ENCODE data around the gene SLC37A3.
"Not testable (repeated sequence)": the region's sequence is repeated elsewhere in the genome, so short reads cannot be mapped to it uniquely, and the experiment has no call there.

Gene SLC37A3

DNA sequence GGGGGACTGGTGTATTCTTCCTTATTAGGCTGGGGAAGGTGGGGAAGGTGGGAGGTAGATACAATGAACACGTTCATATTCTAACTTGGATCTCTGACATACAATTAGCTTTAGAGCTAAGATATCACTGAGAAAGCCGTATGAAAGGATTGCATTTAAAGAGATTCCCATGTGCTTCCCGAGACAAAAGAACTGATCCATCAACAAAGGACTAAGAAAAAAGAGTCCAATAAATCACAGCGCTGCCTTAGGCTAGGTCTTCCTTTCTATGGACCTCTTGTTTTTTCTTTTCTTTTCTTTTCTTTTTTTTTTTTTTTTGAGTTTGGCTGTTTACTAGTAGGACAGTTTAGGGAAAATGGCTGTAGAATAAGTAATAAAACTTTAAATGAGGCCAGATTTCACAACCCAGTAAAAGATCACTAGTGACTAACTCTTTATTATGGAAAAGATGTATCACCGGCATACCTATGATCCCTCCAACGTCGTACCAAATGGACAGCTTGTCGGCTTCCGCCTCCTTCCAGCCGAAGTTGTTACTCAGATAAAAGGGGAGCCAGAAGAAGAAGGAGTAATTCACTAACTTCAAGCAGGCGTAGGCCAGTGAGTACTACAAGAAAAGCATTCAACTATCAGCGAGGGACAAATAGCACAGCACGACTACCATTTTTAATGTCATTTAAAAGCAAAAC lies 50.0 kb downstream of the SLC37A3 start:
- peak; percentile 93 for DNase-seq (ENCODE audit: low spot score)

DNA sequence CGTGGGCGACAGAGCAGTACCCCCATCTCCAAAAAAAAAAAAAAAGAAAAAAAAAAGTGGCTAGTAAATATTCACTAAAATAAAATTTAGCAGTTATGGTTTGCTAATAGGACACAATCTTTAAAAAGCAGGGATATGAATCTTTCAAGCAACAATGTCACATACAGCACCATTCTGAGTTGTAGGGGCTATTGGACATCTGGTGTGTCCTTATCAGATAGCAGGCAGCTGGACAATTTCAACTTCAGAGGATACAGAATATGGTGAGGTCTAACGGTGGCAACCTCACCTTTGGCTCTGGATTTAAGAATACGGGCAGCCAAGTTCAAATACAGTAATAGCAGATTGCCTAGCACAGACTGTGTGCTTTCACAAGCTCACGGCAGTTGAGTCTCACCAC lies 51.1 kb downstream of the SLC37A3 start:
- no peak for DNase-seq (ENCODE audit: low spot score)

DNA sequence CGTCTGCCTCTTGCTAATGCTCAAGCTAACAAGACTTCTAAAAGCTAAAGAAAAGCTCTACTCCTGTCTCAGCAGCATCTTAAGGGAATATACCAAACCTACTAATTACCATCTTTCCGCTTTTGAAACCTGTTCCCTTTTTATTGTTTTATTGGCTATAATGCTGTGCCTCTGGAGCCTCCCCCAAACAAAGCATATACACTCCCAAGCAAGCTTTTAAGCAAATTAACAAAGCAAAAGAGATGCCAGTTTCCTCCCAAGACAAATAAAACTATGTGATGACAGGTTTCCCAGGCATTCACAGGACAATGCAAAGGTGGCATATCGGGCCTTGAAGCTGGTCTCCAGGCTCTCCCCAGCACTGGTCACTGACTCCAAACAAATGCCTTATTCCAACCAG lies 52.9 kb downstream of the SLC37A3 start:
- DNase-seq (ENCODE audit: low spot score), result no peak

DNA sequence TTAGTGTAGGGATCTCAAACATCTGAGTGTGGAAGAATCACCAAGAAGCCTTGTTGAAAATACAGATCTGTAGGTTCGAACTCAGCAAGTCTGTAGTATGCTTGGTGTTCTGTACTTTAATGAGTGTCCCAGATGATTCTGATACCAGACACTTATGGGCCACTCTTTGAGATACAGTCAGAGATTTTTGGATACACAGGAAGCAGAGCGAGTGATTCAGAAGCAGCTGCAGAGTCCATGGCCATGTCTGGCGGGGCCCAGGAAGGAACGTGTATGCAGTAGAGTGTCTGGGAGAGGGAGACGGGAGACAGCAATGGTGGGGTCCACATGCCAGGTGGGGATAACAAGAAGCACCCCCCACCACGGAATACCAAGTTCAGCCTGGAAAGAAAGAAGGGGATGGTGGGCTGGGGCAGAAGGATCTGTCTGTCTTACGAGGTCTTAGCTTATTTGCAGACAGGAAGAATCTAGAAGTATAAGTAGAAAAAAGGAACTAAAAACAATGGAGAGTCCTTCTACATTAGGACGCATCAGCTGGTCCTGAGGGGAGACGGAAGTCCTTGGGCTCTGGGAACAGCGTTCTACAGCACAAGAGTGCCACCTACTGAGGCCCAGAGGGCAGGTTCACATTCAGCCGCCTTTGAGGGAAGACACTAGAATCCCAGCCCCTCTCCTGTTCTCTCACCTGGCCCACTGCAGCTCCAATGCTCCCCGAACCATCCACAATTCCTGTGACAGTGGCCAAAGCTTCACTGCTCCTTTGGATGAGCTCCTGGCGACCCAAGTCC lies 55.4 kb downstream of the SLC37A3 start:
- DNase-seq (ENCODE audit: low spot score), result peak; percentile 38

DNA sequence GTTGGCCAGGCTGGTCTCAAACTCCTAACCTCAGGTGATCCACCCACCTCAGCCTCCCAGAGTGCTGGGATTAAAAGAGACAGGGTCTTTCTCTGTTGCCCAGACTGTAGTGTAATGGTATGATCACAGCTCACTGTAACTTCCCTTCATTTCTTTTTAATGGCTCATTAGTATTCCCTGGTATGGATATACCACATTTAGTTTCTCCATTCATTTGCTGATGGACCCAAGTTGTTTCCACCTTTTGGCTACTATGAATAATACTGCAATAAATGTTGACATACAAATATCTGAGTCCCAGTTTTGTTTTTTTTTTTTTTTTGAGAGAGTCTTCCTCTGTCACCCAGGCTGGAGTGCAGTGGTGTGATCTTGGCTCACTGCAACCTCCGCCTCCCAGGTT lies 59.4 kb downstream of the SLC37A3 start:
- DNase-seq (ENCODE audit: low spot score), result not testable (repeated sequence)

DNA sequence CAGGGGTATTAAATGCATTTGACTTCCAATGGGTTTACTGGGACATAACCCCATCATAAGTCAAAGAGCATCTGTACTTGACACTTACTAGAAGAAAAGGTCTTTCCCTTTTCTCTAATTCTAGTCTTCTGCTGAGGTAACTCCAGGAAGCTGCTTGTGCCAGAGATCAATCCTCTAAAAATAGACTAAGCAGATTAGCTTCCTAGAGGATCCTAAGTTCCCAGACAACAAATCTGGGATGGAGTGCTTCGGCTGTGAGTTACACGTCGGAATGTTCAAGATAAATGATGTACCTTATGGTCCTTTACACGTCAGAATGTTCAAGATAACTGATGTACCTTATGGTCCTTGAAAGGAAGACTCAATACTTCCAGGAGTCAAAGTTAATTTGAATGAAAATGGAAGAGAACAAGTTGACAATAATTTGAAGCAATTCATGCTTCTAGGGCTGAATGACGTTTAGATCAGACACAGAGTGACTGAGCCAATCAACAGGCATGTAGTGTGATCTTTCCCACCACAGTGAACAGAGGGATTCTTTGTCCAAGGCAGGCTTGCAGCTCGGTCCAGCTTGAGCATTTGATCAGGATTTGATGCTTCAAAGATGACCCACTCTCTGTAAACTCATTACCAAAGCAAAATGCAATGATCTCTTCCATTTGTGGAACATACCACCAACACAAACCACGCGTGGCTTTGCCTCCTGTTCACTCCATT lies 63.8 kb downstream of the SLC37A3 start:
- DNase-seq (ENCODE audit: low spot score), result no peak

DNA sequence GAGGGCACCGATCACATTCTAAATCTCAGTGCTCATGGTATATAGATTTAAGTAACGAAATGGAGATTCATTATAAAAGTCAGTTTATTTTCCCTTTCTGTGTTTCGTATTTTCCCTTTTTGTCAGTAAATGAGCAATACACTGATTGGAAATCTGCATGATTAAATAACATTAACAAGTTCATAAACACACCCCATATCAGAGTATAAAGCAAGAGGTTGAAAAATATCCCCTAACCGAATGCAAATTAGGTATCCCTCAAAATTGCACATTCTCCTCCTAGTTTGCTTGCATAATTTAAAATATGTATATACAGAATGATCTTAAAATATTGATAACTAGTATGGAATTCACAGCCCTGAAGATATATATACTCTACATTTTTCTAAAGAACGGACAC lies 64.6 kb downstream of the SLC37A3 start:
- DNase-seq (ENCODE audit: low spot score), result no peak

DNA sequence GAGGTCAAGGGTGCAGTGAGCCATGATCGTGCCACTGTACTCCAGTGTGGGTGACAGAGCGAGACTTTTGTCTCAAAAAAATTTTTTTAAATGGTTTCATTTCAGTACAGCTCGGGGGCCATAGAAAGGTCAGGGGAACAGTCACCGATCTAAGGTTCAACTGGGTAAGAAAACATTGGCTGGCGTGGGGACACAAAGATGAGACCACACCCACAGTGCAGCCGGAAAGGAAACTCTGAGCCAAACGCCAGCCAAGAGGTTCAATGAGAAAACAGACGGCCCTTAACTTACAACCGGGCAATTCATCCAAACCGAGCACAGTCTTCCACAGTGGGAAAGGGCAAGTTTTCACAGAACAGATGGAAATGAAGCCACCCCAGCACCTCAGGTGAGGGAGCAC lies 65.1 kb downstream of the SLC37A3 start:
- DNase-seq (ENCODE audit: low spot score), result no peak

DNA sequence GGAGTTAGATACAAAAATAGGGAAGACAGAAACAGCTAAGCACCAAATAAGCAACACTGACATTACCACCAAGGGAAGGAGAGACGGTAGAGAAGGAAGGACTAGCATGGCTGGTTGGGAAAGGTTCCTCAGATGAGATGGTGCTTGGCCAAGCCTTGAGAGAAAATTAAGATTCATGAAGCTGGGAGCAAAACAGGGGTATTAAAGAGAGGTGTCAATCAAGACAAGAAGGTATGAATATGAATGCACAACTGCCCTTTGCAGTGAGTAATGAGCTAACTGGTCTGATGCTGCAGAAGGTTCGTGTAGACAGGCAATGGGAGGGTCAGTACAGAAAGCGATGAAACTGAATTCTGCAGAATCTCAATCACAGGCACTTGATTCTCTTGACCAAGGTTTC lies 67.7 kb downstream of the SLC37A3 start:
- DNase-seq (ENCODE audit: low spot score), result no peak

DNA sequence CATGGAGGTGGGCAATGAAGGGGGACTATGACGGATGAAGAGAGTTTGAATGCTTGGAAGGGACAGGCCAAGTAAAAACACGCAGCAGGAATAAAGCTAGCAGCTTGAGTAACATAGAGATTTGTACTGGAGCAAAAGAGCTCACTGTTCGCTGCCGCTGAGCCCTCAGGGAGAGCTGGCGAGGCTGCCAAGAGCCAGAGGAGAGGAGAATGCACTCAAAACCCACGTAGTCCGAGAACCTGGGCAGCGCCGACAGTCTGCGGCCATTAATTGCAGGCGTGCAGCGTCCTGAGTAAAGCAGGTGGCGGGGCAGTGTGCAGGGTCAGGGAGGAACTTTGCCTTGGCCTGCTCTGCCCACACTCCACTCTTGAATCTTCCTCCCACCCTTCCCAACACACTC lies 68.2 kb downstream of the SLC37A3 start:
- DNase-seq (ENCODE audit: low spot score), result no peak

DNA sequence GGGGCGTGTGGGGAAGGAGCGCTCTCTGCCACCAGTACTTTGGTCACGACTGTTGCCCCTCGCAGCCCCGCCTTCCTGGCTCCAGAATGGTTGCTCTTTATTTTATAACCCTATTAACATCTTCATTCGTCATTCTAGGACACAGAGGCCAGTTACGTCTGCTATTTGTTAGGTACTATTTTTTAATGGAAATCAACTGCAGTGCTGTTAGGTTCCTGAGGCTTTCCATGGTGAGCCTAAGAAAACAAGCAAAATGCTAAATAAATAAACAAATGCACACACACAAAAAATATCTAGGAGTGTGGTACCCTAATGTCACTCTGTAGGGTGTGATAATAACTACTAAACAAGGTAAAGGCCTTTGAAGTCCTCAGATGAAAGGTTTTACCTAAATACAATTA lies 71.1 kb downstream of the SLC37A3 start:
- no peak for DNase-seq (ENCODE audit: low spot score)

DNA sequence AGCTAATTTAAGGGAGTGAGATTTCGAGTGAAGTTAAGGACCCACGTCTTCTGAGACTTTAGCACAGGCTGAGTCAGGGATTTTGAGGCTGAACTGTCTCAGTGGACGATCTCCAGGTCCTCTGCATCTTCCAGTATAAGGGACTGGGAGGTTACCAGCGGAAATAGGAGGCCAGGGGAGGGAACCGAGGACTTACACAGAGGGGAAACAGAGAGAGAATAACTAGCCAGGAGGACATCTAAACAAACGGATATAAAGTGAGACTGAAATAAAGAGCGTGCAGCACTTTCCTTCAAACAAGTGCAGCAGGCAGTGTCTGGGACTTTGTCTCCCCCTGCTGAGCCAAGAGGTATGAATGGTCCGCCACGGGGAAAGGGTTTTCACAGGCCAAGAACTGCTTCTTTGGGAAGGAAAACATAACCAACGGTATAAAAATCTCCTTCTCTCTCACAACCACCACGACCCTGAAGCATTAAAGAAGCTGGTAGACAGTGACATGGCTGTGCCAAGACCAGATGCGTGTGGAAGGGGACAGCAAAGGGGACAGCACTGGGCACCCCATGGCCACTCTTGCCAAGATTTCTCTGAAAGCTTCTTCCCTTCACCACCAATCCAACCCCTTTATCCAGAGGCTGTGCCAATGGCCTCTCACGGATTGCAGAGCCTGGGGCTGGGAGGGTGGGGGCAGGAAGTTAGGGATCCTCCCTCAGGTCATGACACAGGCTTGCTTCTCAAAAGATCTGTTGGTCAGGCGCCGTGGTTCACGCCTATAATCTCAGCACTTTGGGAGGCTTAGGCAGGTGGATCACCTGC lies 72.0 kb downstream of the SLC37A3 start:
- DNase-seq (ENCODE audit: low spot score), result peak; percentile 91

DNA sequence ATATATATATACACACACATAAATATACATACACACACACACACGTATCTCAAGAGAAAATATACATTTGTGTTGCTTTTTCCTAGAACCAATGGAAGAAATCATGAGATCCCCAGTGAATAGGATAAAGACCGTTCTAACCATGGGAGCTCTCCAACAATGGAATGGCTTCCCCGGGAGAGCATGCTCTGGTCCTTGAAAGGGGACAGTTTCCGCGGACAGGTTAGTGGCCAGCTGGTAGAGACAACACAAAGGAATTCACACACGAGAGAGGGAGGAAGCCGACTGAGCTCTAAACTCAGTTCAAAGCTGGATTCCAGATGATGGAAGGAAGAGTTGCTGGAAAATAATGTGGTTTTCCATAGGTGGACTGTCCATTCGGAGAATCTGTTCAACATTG lies 72.7 kb downstream of the SLC37A3 start:
- no peak for DNase-seq (ENCODE audit: low spot score)

DNA sequence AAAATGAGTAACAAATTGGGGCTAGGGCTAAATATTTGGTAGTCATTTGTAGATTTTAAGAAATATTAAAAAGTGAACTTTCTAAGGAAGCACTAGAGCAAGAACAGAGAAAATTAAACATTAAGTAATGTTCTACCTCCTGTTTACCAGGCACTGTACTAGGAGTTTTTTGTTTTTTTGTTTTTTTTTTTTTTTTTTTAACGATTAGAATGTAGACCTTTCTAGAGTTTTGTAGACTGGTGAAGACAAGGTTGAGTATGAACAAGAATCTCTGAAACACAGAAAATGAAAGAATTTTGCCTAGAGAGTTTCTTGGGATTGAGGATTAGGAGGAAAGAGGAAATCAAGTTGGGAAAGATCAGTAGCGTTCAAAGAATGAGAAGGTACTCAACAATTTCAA lies 73.6 kb downstream of the SLC37A3 start:
- no peak for DNase-seq (ENCODE audit: low spot score)

DNA sequence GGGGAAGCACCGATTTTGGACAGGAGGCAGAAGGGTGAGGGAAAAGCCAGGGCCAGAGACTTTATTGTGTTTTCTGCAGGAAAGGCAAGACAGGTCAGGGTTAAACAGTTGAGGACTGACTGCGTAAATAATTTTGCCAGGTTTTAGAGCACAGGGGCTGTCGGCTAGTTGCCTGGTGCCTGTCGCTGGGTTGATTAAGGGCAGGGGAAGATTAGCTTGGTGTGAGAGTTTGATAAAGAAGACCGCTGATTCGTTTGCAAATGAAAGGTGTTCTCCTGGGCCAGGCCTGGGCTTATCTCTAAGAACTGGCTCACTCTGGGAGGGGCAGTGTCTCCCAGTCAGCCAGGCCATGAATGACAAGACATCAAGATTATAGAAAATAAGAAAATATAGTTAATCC lies 75.6 kb downstream of the SLC37A3 start:
- DNase-seq (ENCODE audit: low spot score), result no peak

DNA sequence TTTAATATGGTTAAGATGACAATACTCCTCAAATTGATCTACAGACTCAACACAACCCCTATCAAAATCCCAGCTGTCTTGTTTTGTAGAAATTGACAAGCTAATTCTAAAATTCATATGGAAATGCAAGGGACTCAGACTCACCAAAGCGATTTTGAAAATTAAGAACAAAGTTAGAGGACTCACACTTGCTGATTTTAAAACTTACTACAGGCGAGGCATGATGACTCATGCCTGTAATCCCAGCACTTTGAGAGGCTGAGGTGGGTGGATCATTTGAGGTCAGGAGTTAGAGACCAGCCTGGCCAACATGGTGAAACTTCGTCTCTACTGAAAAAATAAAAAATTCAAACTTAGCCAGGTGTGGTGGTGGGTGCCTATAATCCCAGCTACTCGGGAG lies 78.3 kb downstream of the SLC37A3 start:
- DNase-seq (ENCODE audit: low spot score), result not testable (repeated sequence)

DNA sequence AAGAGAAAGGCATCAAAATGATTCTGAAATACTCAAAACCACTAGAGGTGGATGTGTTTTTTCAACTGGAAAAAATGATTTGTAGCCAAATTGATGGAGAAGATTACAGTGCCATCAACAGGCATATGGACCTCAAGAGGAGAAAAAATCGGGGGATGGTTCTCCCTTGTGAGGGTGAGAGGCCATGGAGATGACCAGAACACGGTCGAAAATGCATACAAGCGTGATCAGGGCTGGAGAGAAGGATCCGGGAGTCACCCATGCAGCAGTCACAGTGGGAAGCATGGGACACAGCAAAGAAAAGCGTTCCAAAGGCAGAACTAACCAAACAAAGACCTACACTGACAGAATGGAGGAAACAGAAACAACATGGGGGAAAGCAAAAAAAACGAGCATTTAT lies 80.3 kb downstream of the SLC37A3 start:
- no peak for DNase-seq (ENCODE audit: low spot score)

DNA sequence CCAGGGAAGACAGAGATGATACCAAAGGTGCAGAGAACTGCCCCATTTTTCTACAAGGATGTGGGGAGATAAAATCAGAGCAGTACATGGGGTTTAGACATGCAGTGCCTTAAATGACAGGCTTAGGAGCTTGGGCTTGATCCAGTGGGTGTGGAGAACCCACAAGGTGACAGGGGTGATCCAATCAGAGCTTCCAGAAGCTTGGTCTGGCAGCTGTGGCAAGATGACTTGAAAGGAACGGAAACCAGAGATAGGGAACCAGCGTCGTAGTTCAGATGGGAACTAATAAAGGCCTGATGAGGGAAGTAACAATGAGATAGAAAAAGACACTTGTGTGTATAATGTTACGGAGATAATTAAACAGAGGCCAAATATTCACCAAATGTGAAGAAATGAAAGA lies 80.7 kb downstream of the SLC37A3 start:
- DNase-seq (ENCODE audit: low spot score), result no peak

DNA sequence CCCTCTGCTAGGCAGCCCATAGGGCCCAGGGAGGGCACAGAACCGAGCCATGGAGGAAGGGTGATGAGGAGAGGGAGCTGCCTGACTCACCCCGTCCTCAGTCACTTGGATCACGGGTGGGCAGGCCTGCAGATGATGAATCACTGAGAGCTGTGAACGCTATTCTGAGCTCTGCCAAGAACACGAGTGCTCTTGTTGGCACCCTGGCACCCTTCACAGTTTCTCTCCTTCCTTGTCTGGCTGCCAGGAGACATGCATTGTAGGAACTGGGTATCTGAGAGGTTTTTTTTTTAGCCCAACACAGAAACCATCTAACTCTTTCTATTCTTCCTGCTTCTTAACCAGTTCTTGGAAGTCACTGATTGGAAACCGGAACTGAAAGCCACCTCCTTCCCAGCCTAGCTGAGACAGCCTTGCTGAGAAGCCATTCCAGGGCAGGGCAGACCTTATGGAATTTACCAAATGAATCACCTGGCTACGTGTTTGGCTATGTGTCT lies 82.1 kb downstream of the SLC37A3 start:
- DNase-seq (ENCODE audit: low spot score), result peak; percentile 56

DNA sequence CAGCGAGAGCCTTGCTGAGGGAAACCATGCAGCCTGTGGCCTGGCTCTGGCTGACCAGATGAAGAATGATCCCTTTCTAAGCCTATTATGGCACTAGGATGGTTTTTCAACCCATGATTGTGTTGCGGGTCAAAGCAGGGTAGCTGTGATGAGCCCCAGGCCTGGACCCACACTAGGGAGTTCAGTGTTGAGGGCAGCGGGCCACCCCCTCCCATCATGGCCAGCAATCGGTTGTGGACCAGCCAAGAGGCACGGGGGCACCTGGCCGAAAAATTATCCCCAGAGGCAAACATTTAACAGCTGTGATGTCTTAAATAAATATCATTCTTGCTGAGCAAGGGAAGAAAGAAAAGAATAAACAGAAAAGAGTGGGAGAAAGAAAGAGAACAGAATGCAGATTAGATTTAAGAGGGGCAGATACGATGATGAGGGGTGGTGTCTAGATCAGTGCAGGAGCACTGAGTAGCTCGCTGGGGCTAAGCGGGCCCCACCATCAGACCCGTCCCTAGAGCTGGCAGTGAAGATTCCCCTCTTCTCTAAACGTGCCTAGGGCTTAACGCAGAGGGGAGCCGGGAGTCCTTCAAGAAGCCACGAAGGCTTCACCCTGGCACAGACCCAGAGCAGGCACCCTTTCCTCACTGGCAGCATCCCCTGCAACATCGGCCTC lies 82.7 kb downstream of the SLC37A3 start:
- DNase-seq (ENCODE audit: low spot score), result no peak
